Fibroblast of lung (primary cell): ENCODE data around the gene WBP2NL. TPM values are rescaled to one million over a fixed set of nuclear protein-coding genes. Genes with fewer than 3 reads are reported as not detected.

ENCODE experiments used
- DNase-seq, 2 donors: peaks; one replicate each; pipeline versions ENCODE4 v3.0.0 to v3.0.0-alpha.2; 2010; ENCODE audit warnings: low read depth in 2 of 2
- H2AFZ ChIP-seq: 2 replicates; pipeline ENCODE4 v1.5.1; 2012; ENCODE audit warnings: low read length, control low read depth, inconsistent platforms
- H3K27ac ChIP-seq: 2 replicates; pipeline ENCODE4 v1.5.1; 2011; ENCODE audit warnings: low read length, control low read depth; ENCODE audit not compliant: insufficient read depth
- H3K27me3 ChIP-seq: 2 replicates; pipeline ENCODE4 v1.5.1; 2011; ENCODE audit warnings: mild to moderate bottlenecking, low read length; ENCODE audit not compliant: control insufficient read depth, insufficient read depth
- H3K36me3 ChIP-seq: 2 replicates; pipeline ENCODE4 v1.5.1; 2011; ENCODE audit warnings: low read length; ENCODE audit not compliant: control insufficient read depth, insufficient read depth
- H3K4me1 ChIP-seq: 2 replicates; pipeline ENCODE4 v1.5.1; 2011; ENCODE audit warnings: low read length; ENCODE audit not compliant: control insufficient read depth, insufficient read depth; ENCODE audit errors: extremely low read depth
- H3K4me2 ChIP-seq: 2 replicates; pipeline ENCODE4 v1.5.1; 2011; ENCODE audit warnings: low read length, control low read depth; ENCODE audit not compliant: insufficient read depth; ENCODE audit errors: extremely low read depth
- H3K4me3 ChIP-seq, 4 experiments: fragments of 200-600 bp in 1 of 4; sonication (generic) in 1 of 4; replicated peaks in 1 of 4; 2 replicates each; pipeline ENCODE4 v1.5.1; 2011 to 2016; ENCODE audit warnings: low read length in 4 of 4, low read depth in 3 of 4, mild to moderate bottlenecking in 3 of 4, control low read depth in 2 of 4, inconsistent platforms in 1 of 4, mixed read lengths in 1 of 4; ENCODE audit not compliant: insufficient read depth in 1 of 4; ENCODE audit errors: control extremely low read depth in 1 of 4
- H3K79me2 ChIP-seq: 2 replicates; pipeline ENCODE4 v1.5.1; 2012; ENCODE audit warnings: mild to moderate bottlenecking, low read length, inconsistent platforms; ENCODE audit not compliant: control insufficient read depth, insufficient read depth
- H3K9ac ChIP-seq: 2 replicates; pipeline ENCODE4 v1.5.1; 2011; ENCODE audit warnings: mild to moderate bottlenecking, low read length, control low read depth; ENCODE audit not compliant: insufficient read depth
- H3K9me3 ChIP-seq: 2 replicates; pipeline ENCODE4 v1.5.1; 2012; ENCODE audit warnings: low read depth, low read length; ENCODE audit not compliant: control insufficient read depth, insufficient read depth
- H4K20me1 ChIP-seq: 2 replicates; pipeline ENCODE4 v1.5.1; 2011; ENCODE audit warnings: low read length; ENCODE audit not compliant: control insufficient read depth, insufficient read depth; ENCODE audit errors: extremely low read depth
- EZH2 ChIP-seq: IDR thresholded peaks from 2 replicates; pipeline ENCODE4 v1.5.1; 2012; ENCODE audit warnings: low read length, control low read depth, mild to moderate bottlenecking; ENCODE audit errors: missing control alignments
- polyA plus RNA-seq, 2 donors: library from polyadenylated mRNA; depleted of rRNA in 1 of 2; stranded (reverse) in 1 of 2; unstranded in 1 of 2; fragments of >200 nt; gene quantifications; 2 replicates each; pipeline ENCODE4 v1.2.1, GENCODE V29; 2011 to 2012; ENCODE audit warnings: missing spikeins in 1 of 2
- total RNA-seq: library from RNA; depleted of rRNA; stranded (reverse); fragments of >200 nt; gene quantifications from 2 replicates; pipeline ENCODE4 v1.2.1, GENCODE V29; 2014
- TF ChIP-seq, protein P1 (sequence below), 2 donors: IDR thresholded peaks in 1 of 2; conservative IDR thresholded peaks in 1 of 2; 1 replicate in 1 of 2; 2 replicates in 1 of 2; pipeline ENCODE4 v1.5.1; 2011 to 2012; ENCODE audit warnings: low read length in 2 of 2, control low read depth in 1 of 2, inconsistent platforms in 1 of 2, low read depth in 1 of 2, mild to moderate bottlenecking in 1 of 2

The WBP2NL gene
- total and polyA plus RNA-seq, 2 donors (not counting 1 experiment from before 2014, with no cell fraction given): 0.10 to 1.8 TPM

- H3K4me3 ChIP-seq: no peak overlapping the region
- no peaks in the 10 kb centered on the region for H3K27me3 ChIP-seq
- H3K4me2 ChIP-seq: no peak overlapping the region
- H3K36me3 ChIP-seq: peaks cover 6% of the 10 kb centered on the region
- H3K9me3 ChIP-seq: no peaks in the 10 kb centered on the region
- no peaks in the 10 kb centered on the region for H3K79me2 ChIP-seq
- DNase-seq: no peak
- no peak overlapping the region for H2AFZ ChIP-seq
- H4K20me1 ChIP-seq: no peaks in the 10 kb centered on the region
- H3K27ac ChIP-seq: no peak overlapping the region
- no peak overlapping the region for H3K9ac ChIP-seq
- H3K4me1 ChIP-seq: peaks cover 5% of the 10 kb centered on the region
- TF ChIP-seq, protein P1, sequence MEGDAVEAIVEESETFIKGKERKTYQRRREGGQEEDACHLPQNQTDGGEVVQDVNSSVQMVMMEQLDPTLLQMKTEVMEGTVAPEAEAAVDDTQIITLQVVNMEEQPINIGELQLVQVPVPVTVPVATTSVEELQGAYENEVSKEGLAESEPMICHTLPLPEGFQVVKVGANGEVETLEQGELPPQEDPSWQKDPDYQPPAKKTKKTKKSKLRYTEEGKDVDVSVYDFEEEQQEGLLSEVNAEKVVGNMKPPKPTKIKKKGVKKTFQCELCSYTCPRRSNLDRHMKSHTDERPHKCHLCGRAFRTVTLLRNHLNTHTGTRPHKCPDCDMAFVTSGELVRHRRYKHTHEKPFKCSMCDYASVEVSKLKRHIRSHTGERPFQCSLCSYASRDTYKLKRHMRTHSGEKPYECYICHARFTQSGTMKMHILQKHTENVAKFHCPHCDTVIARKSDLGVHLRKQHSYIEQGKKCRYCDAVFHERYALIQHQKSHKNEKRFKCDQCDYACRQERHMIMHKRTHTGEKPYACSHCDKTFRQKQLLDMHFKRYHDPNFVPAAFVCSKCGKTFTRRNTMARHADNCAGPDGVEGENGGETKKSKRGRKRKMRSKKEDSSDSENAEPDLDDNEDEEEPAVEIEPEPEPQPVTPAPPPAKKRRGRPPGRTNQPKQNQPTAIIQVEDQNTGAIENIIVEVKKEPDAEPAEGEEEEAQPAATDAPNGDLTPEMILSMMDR (conservative IDR thresholded peaks at IDR 0.05 in 1 of 2, IDR thresholded peaks at IDR 0.05 in 1 of 2; ENCODE audit: low read depth in 1 of 2, low read length in 2 of 2): no peak
- TF ChIP-seq EZH2: no peak
Measured at GRCh38 chr22:42067671-42068251, 69.2 kb downstream of the WBP2NL start.

GRCh38 chr22:42068291-42068690, 69.7 kb downstream of the WBP2NL start:
- Histone ChIP-seq H3K79me2 (no peaks in the 10 kb centered on the region), H3K4me3 (no peak overlapping the region), H2AFZ (no peak overlapping the region), H3K4me1 (peaks cover 5% of the 10 kb centered on the region), H3K9ac (no peak overlapping the region), H3K27ac (no peak overlapping the region), H3K9me3 (no peaks in the 10 kb centered on the region), H3K4me2 (no peak overlapping the region), H3K27me3 (no peaks in the 10 kb centered on the region), H3K36me3 (peaks cover 6% of the 10 kb centered on the region), H4K20me1 (no peaks in the 10 kb centered on the region)
- TF ChIP-seq, protein P1 (conservative IDR thresholded peaks at IDR 0.05 in 1 of 2, IDR thresholded peaks at IDR 0.05 in 1 of 2; ENCODE audit: low read depth in 1 of 2, low read length in 2 of 2): no peak
- TF ChIP-seq EZH2: no peak
- no peak for DNase-seq

- Histone ChIP-seq H3K9me3 (no peaks in the 10 kb centered on the region), H4K20me1 (no peaks in the 10 kb centered on the region), H3K27ac (peak overlapping the region; percentile 76), H3K9ac (peak overlapping the region; percentile 68), H3K27me3 (no peaks in the 10 kb centered on the region), H3K4me2 (peak overlapping the region; percentile 100), H3K4me1 (peaks cover 8% of the 10 kb centered on the region), H3K4me3 (peak overlapping the region; percentile 69 to 79 (median 76)), H3K36me3 (peaks cover 6% of the 10 kb centered on the region), H3K79me2 (no peaks in the 10 kb centered on the region), H2AFZ (peak overlapping the region; percentile 86)
- TF ChIP-seq EZH2: no peak
- TF ChIP-seq, protein P1 (conservative IDR thresholded peaks at IDR 0.05 in 1 of 2, IDR thresholded peaks at IDR 0.05 in 1 of 2; ENCODE audit: low read depth in 1 of 2, low read length in 2 of 2): no peak
- no peak for DNase-seq
Measured at GRCh38 chr22:42069801-42070516, 71.4 kb downstream of the WBP2NL start.
